IMR-90 (cell line): ENCODE results near the gene P3H1. TPM values are rescaled to one million over a fixed set of nuclear protein-coding genes. Genes with fewer than 3 reads are reported as not detected.

Source experiments
- ATAC-seq: fragments of 200-7000 bp; cut with Tn5 transposase; 2 replicates; pipeline ENCODE4 v1.9.1; 2020; ENCODE audit warnings: low read depth, mild to moderate bottlenecking, moderate library complexity
- BruUV-seq: library from RNA; stranded (reverse); fragments of 400-500 nt; replicated peaks from 2 replicates; lab custom pipeline; 2021; lab: Mats Ljungman, UMichigan
- CTCF ChIA-PET: fragments of 300-600 bp; formaldehyde crosslinking; extraction: SDS; loops from one replicate; lab custom pipeline; 2021; ENCODE audit warnings: antibody characterized with exemption; lab: Yijun Ruan, JAX
- POLR2A ChIA-PET: fragments of 300-600 bp; sonication (Branson Sonifier 250); formaldehyde crosslinking; loops from one replicate; lab custom pipeline; 2022; ENCODE audit warnings: antibody characterized with exemption; ENCODE audit not compliant: unreplicated experiment; lab: Charles Lee
- DNase-seq: peaks from one replicate; pipeline ENCODE4 v3.0.0; 2013
- H2AFZ ChIP-seq: replicated peaks from 2 replicates; pipeline ENCODE3; 2013; ENCODE audit warnings: low read length, mild to moderate bottlenecking; ENCODE audit not compliant: poor library complexity
- H2AK5ac ChIP-seq: 2 replicates; pipeline ENCODE4 v1.6.1; 2013; ENCODE audit warnings: low read depth, low read length, inconsistent platforms
- H2AK9ac ChIP-seq: replicated peaks from 2 replicates; pipeline ENCODE3; 2013; ENCODE audit warnings: mild to moderate bottlenecking, low read depth, low read length, moderate library complexity; ENCODE audit not compliant: poor library complexity
- H2BK120ac ChIP-seq: 2 replicates; pipeline ENCODE4 v1.6.1; 2013; ENCODE audit warnings: low read depth, low read length, inconsistent platforms
- H2BK15ac ChIP-seq: 3 replicates; pipeline ENCODE4 v1.6.1; 2013; ENCODE audit warnings: low read depth, low read length, inconsistent platforms
- H2BK20ac ChIP-seq: 2 replicates; pipeline ENCODE4 v1.6.1; 2013; ENCODE audit warnings: low read depth, mild to moderate bottlenecking, inconsistent platforms, low read length, moderate library complexity
- H2BK5ac ChIP-seq: 2 replicates; pipeline ENCODE4 v1.6.1; 2013; ENCODE audit warnings: mild to moderate bottlenecking, low read depth, low read length, inconsistent platforms; ENCODE audit not compliant: poor library complexity, severe bottlenecking
- H3K14ac ChIP-seq: replicated peaks from 2 replicates; pipeline ENCODE4 v1.6.1; 2013; ENCODE audit warnings: low read depth, low read length, inconsistent platforms
- H3K18ac ChIP-seq: 2 replicates; pipeline ENCODE4 v1.6.1; 2013; ENCODE audit warnings: low read depth, low read length, control low read depth
- H3K23ac ChIP-seq: 2 replicates; pipeline ENCODE4 v1.6.1; 2013; ENCODE audit warnings: low read depth, low read length, inconsistent platforms
- H3K27ac ChIP-seq: 2 replicates; pipeline ENCODE4 v1.5.1; 2013; ENCODE audit warnings: mild to moderate bottlenecking, control low read depth, low read length; ENCODE audit not compliant: insufficient read depth
- H3K27me3 ChIP-seq: 2 replicates; pipeline ENCODE4 v1.6.1; 2013; ENCODE audit warnings: low read length; ENCODE audit not compliant: control insufficient read depth, insufficient read depth
- H3K36me3 ChIP-seq: 2 replicates; pipeline ENCODE4 v1.6.1; 2013; ENCODE audit warnings: low read length, mixed read lengths; ENCODE audit not compliant: control insufficient read depth, insufficient read depth
- H3K4ac ChIP-seq: 2 replicates; pipeline ENCODE4 v1.6.1; 2013; ENCODE audit warnings: low read depth, low read length, inconsistent platforms
- H3K4me1 ChIP-seq: 2 replicates; pipeline ENCODE4 v1.6.1; 2013; ENCODE audit warnings: low read length, mixed read lengths; ENCODE audit not compliant: control insufficient read depth, insufficient read depth
- H3K4me2 ChIP-seq: 2 replicates; pipeline ENCODE4 v1.6.1; 2013; ENCODE audit warnings: low read depth, mild to moderate bottlenecking, control low read depth, low read length, moderate library complexity
- H3K4me3 ChIP-seq: 2 replicates; pipeline ENCODE4 v1.5.1; 2013; ENCODE audit warnings: low read depth, mild to moderate bottlenecking, control low read depth, low read length, moderate library complexity; ENCODE audit not compliant: insufficient read depth
- H3K56ac ChIP-seq: 2 replicates; pipeline ENCODE4 v1.6.1; 2013; ENCODE audit warnings: low read length, inconsistent platforms; ENCODE audit not compliant: insufficient read depth; ENCODE audit errors: extremely low read depth
- H3K79me1 ChIP-seq, 2 experiments: 2 replicates each; pipeline ENCODE4 v1.6.1; 2013; ENCODE audit warnings: low read length in 2 of 2, inconsistent platforms in 1 of 2, low read depth in 1 of 2
- H3K9ac ChIP-seq: 2 replicates; pipeline ENCODE4 v1.6.1; 2013; ENCODE audit warnings: low read depth, low read length, control low read depth
- H3K9me1 ChIP-seq: 2 replicates; pipeline ENCODE4 v1.6.1; 2013; ENCODE audit warnings: low read length, inconsistent platforms; ENCODE audit not compliant: insufficient read depth
- H3K9me3 ChIP-seq: 2 replicates; pipeline ENCODE4 v1.6.1; 2013; ENCODE audit warnings: low read length; ENCODE audit not compliant: control insufficient read depth, insufficient read depth
- H4K20me1 ChIP-seq: 2 replicates; pipeline ENCODE4 v1.6.1; 2013; ENCODE audit warnings: low read length, inconsistent platforms; ENCODE audit not compliant: insufficient read depth
- H4K5ac ChIP-seq: 2 replicates; pipeline ENCODE4 v1.6.1; 2013; ENCODE audit warnings: mild to moderate bottlenecking, low read depth, low read length, control low read depth
- H4K8ac ChIP-seq, 2 experiments: 2 replicates each; pipeline ENCODE4 v1.6.1; 2013; ENCODE audit warnings: low read depth in 2 of 2, low read length in 2 of 2, control low read depth in 1 of 2, inconsistent platforms in 1 of 2
- H4K91ac ChIP-seq: 2 replicates; pipeline ENCODE4 v1.6.1; 2013; ENCODE audit warnings: low read depth, low read length, inconsistent platforms; ENCODE audit not compliant: insufficient read depth
- BHLHE40 ChIP-seq: fragments of 150-350 bp; IDR thresholded peaks from 2 replicates; pipeline ENCODE4 v1.6.1; 2016; ENCODE audit warnings: mild to moderate bottlenecking, low read depth, low read length
- CEBPB ChIP-seq: IDR thresholded peaks from 2 replicates; pipeline ENCODE4 v1.6.1; 2012; ENCODE audit warnings: low read depth, low read length, improper control_type of control experiment
- CHD1 ChIP-seq: IDR thresholded peaks from 2 replicates; pipeline ENCODE4 v1.6.1; 2012; ENCODE audit warnings: low read depth, low read length, improper control_type of control experiment
- FOS ChIP-seq: fragments of 150-350 bp; IDR thresholded peaks from 2 replicates; pipeline ENCODE4 v1.6.1; 2016; ENCODE audit warnings: low read depth, low read length
- MAZ ChIP-seq: IDR thresholded peaks from 2 replicates; pipeline ENCODE4 v1.6.1; 2012; ENCODE audit warnings: low read depth, mild to moderate bottlenecking, low read length, improper control_type of control experiment, moderate library complexity, borderline replicate concordance
- MXI1 ChIP-seq: IDR thresholded peaks from 2 replicates; pipeline ENCODE4 v1.6.1; 2012; ENCODE audit warnings: low read depth, mild to moderate bottlenecking, low read length, moderate library complexity, borderline replicate concordance
- POLR2A ChIP-seq: IDR thresholded peaks from 2 replicates; pipeline ENCODE4 v1.6.1; 2012; ENCODE audit warnings: mild to moderate bottlenecking, low read depth, low read length
- RAD21 ChIP-seq: IDR thresholded peaks from 2 replicates; pipeline ENCODE4 v1.6.1; 2012; ENCODE audit warnings: low read length, improper control_type of control experiment
- RCOR1 ChIP-seq: IDR thresholded peaks from 2 replicates; pipeline ENCODE4 v1.6.1; 2012; ENCODE audit warnings: mild to moderate bottlenecking, low read length, improper control_type of control experiment; ENCODE audit not compliant: insufficient replicate concordance
- RFX5 ChIP-seq: IDR thresholded peaks from 2 replicates; pipeline ENCODE4 v1.8.0; 2012; ENCODE audit warnings: low read depth, mild to moderate bottlenecking, low read length, moderate library complexity
- SMC3 ChIP-seq: fragments of 150-350 bp; IDR thresholded peaks from 2 replicates; pipeline ENCODE4 v1.6.1; 2016; ENCODE audit warnings: low read depth, mild to moderate bottlenecking, antibody characterized with exemption, low read length, moderate library complexity
- WGBS, 2 experiments: methylation state at CpG; one replicate each; pipeline versions ENCODE4 v1.1.5 to v1.1.7; 2013; ENCODE audit warnings: missing lambda C conversion rate in 2 of 2; ENCODE audit not compliant: insufficient read length in 1 of 2; ENCODE audit errors: extremely low coverage in 2 of 2; 5-methylcytosine and 5-hydroxymethylcytosine counted together
- dilution Hi-C: fragments of 300-500 bp; cut with HindIII; formaldehyde crosslinking; loops from one replicate; pipeline ENCODE4 v1.14.3; 2018; ENCODE audit warnings: low sequenced_read_pairs; ENCODE audit not compliant: unreplicated experiment
- in situ Hi-C: fragments of 300-500 bp; cut with MboI; formaldehyde crosslinking; loops from 3 replicates; pipeline ENCODE4 v1.14.3; 2019; ENCODE audit warnings: low sequenced_read_pairs, inconsistent platforms, mixed read lengths
- intact Hi-C: fragments of 100-400 bp; cut with micrococcal nuclease; formaldehyde crosslinking; loops from 2 replicates; pipeline ENCODE4 v1.10.0; 2022
- polyA plus RNA-seq, 3 experiments: library from polyadenylated mRNA; depleted of rRNA; stranded (reverse); fragments of >200 nt; gene quantifications; 2 replicates each; pipeline ENCODE4 v1.2.3, GENCODE V29; 2012; ENCODE audit warnings: low replicate concordance in 1 of 3
- total RNA-seq: library from RNA; depleted of rRNA; stranded (reverse); fragments of >200 nt; gene quantifications from 2 replicates; pipeline ENCODE4 v1.2.3, GENCODE V29; 2012
- TF ChIP-seq, protein P1 (sequence below): fragments of 150-350 bp; IDR thresholded peaks from 2 replicates; pipeline ENCODE4 v1.6.1; 2016; ENCODE audit warnings: low read depth, mild to moderate bottlenecking, low read length, moderate library complexity, borderline replicate concordance
- TF ChIP-seq, protein P2 (sequence below): fragments of 150-350 bp; IDR thresholded peaks from 2 replicates; pipeline ENCODE4 v1.6.1; 2017; ENCODE audit warnings: mild to moderate bottlenecking, antibody characterized with exemption, low read length, low read depth
- TF ChIP-seq, protein P3 (sequence below): conservative IDR thresholded peaks from 2 replicates; pipeline ENCODE4 v1.5.1; 2012; ENCODE audit warnings: mild to moderate bottlenecking, low read depth, low read length, improper control_type of control experiment

The P3H1 gene
- total and polyA plus RNA-seq, 2 of the 4 experiments (the other 2 are of a cell fraction): 108 to 210 TPM

DNA sequence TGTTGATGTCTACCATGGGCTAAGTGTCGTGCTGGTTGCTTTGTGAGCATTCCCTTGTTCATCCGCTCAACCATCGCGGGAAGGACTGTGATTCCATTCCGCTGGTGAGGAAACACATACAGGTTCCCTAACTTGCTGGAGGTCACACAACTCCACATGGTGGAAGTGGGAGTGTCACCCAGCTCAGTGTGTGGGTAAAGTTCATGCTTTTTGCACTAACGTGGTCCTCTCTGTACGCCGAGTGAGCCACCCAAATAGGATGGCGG is 22.7 kb downstream of the P3H1 start:
- TF ChIP-seq FOS: no peak
- no peak for TF ChIP-seq MXI1
- no peak for TF ChIP-seq RCOR1
- no peak for TF ChIP-seq RFX5
- no peak for TF ChIP-seq CEBPB
- no peak for TF ChIP-seq BHLHE40
- no peak for TF ChIP-seq POLR2A
- TF ChIP-seq RAD21: no peak
- TF ChIP-seq, protein P1, sequence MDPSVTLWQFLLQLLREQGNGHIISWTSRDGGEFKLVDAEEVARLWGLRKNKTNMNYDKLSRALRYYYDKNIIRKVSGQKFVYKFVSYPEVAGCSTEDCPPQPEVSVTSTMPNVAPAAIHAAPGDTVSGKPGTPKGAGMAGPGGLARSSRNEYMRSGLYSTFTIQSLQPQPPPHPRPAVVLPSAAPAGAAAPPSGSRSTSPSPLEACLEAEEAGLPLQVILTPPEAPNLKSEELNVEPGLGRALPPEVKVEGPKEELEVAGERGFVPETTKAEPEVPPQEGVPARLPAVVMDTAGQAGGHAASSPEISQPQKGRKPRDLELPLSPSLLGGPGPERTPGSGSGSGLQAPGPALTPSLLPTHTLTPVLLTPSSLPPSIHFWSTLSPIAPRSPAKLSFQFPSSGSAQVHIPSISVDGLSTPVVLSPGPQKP: no peak
- TF ChIP-seq MAZ: no peak
- TF ChIP-seq, protein P2, sequence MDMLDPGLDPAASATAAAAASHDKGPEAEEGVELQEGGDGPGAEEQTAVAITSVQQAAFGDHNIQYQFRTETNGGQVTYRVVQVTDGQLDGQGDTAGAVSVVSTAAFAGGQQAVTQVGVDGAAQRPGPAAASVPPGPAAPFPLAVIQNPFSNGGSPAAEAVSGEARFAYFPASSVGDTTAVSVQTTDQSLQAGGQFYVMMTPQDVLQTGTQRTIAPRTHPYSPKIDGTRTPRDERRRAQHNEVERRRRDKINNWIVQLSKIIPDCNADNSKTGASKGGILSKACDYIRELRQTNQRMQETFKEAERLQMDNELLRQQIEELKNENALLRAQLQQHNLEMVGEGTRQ: no peak
- no peak for TF ChIP-seq CHD1
- TF ChIP-seq SMC3: no peak
- TF ChIP-seq, protein P3, sequence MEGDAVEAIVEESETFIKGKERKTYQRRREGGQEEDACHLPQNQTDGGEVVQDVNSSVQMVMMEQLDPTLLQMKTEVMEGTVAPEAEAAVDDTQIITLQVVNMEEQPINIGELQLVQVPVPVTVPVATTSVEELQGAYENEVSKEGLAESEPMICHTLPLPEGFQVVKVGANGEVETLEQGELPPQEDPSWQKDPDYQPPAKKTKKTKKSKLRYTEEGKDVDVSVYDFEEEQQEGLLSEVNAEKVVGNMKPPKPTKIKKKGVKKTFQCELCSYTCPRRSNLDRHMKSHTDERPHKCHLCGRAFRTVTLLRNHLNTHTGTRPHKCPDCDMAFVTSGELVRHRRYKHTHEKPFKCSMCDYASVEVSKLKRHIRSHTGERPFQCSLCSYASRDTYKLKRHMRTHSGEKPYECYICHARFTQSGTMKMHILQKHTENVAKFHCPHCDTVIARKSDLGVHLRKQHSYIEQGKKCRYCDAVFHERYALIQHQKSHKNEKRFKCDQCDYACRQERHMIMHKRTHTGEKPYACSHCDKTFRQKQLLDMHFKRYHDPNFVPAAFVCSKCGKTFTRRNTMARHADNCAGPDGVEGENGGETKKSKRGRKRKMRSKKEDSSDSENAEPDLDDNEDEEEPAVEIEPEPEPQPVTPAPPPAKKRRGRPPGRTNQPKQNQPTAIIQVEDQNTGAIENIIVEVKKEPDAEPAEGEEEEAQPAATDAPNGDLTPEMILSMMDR: no peak
- ATAC-seq (no peak), DNase-seq (no peak)
- Histone ChIP-seq H2BK5ac (no peak overlapping the region), H4K91ac (no peak overlapping the region), H3K14ac (no peak overlapping the region), H3K4me3 (no peak overlapping the region), H4K20me1 (peaks cover 18% of the 10 kb centered on the region), H3K36me3 (peaks cover 35% of the 10 kb centered on the region), H4K8ac (no peak overlapping the region), H2AK5ac (no peak overlapping the region), H3K18ac (no peak overlapping the region), H3K9me1 (peaks cover 5% of the 10 kb centered on the region; the same call in 1 of the 2 replicates), H3K4me1 (no peaks in the 10 kb centered on the region), H3K56ac (no peak overlapping the region), H2BK120ac (no peak overlapping the region), H3K23ac (no peak overlapping the region), H3K27ac (no peak overlapping the region), H3K4ac (no peak overlapping the region), H2AFZ (no peak overlapping the region), H2BK20ac (no peak overlapping the region), H3K9ac (no peak overlapping the region), H3K4me2 (no peak overlapping the region), H2BK15ac (no peak overlapping the region; the same call in 2 of the 3 replicates), H2AK9ac (no peak overlapping the region), H4K5ac (no peak overlapping the region), H3K79me1 (peaks cover 0 to 5% of the 10 kb centered on the region in 2 experiments; a peak in 1 of 4 replicates), H3K27me3 (no peaks in the 10 kb centered on the region; the same call in 1 of the 2 replicates), H3K9me3 (no peaks in the 10 kb centered on the region)
- intact Hi-C loops: no loop called here
- WGBS, 2 experiments: 94% methylated on average over 7 of the region's 9 CpGs; no CpG with 5 or more reads in 1 of the 2 experiments
- no TSS peak for BruUV-seq
- dilution Hi-C loops: no loop called here
- POLR2A ChIA-PET: no interaction called here
- CTCF ChIA-PET: interaction anchor here (1.5 kb wide), 1 partner anchor 166 kb away, joined by 4 read pairs; no protein-coding TSS in a partner anchor
- in situ Hi-C loops: no loop called here
